ENCODE measurements around the gene SH2D7. TPM values are rescaled to one million over a fixed set of nuclear protein-coding genes. Genes with fewer than 3 reads are reported as not detected.

SH2D7 gene
- total RNA-seq, 4 donors from 2014 or later = not detected

- Histone ChIP-seq H3K36me3 (no peaks in the 10 kb centered on the region), H3K9me3 (no peaks in the 10 kb centered on the region), H3K27ac (peak overlapping the region; percentile 62), H3K27me3 (no peaks in the 10 kb centered on the region), H3K4me3 (no peak overlapping the region), H3K4me1 (peaks cover 90% of the 10 kb centered on the region)
- TF ChIP-seq EP300 (IDR thresholded peaks at IDR 0.05) (no peak), POLR2AphosphoS5 (IDR thresholded peaks at IDR 0.05) (no peak), POLR2A (IDR thresholded peaks at IDR 0.05) (no peak), CTCF (IDR thresholded peaks at IDR 0.05) (no peak)
- WGBS = 74% methylated on average over 5 of the region's 5 CpGs
- no peak for DNase-seq (ENCODE audit: low spot score in 2 of 2)
Observed at GRCh38 chr15:78073046-78073787, 19.1 kb upstream of the SH2D7 start.

- DNase-seq (ENCODE audit: low spot score in 2 of 2) = peak in 1 of 2 donors; percentile 57
- peak overlapping the region; percentile 94 for H3K4me3 ChIP-seq
- peak overlapping the region; percentile 93 for H3K27ac ChIP-seq
- peaks cover 65% of the 10 kb centered on the region for H3K4me1 ChIP-seq
- H3K36me3 ChIP-seq = no peaks in the 10 kb centered on the region
- H3K9me3 ChIP-seq = no peaks in the 10 kb centered on the region
- no peaks in the 10 kb centered on the region for H3K27me3 ChIP-seq
- TF ChIP-seq POLR2AphosphoS5 (IDR thresholded peaks at IDR 0.05) (no peak), EP300 (IDR thresholded peaks at IDR 0.05) (no peak), POLR2A (IDR thresholded peaks at IDR 0.05) (no peak), CTCF (IDR thresholded peaks at IDR 0.05) (no peak)
- 17% methylated on average over 7 of the region's 7 CpGs for WGBS
Observed at GRCh38 chr15:78075490-78076230, 16.7 kb upstream of the SH2D7 start.

- Histone ChIP-seq H3K27ac (peak overlapping the region; percentile 93), H3K4me1 (peaks cover 59% of the 10 kb centered on the region), H3K27me3 (no peaks in the 10 kb centered on the region), H3K4me3 (peak overlapping the region; percentile 94), H3K9me3 (no peaks in the 10 kb centered on the region), H3K36me3 (no peaks in the 10 kb centered on the region)
- WGBS = 23% methylated on average over 17 of the region's 17 CpGs
- no peak for TF ChIP-seq EP300 (IDR thresholded peaks at IDR 0.05)
- no peak for TF ChIP-seq POLR2A (IDR thresholded peaks at IDR 0.05)
- no peak for TF ChIP-seq CTCF (IDR thresholded peaks at IDR 0.05)
- TF ChIP-seq POLR2AphosphoS5 (IDR thresholded peaks at IDR 0.05) = no peak
- no peak for DNase-seq (ENCODE audit: low spot score in 2 of 2)
Observed at GRCh38 chr15:78076231-78077052, 15.9 kb upstream of the SH2D7 start.

GRCh38 chr15:78077053-78077870 is 15.1 kb upstream of the SH2D7 start, which contains the start of gene TBC1D2B:
TSS of gene TBC1D2B (minus strand) at chr15:78077711. CDS start at chr15:78077652, 59 bp downstream.
- Histone ChIP-seq H3K9me3 (no peaks in the 10 kb centered on the region), H3K36me3 (no peaks in the 10 kb centered on the region), H3K27me3 (no peaks in the 10 kb centered on the region), H3K4me1 (peaks cover 53% of the 10 kb centered on the region), H3K4me3 (peak within 1 kb of the TSS; percentile 94), H3K27ac (peak within 1 kb of the TSS; percentile 93)
- TF ChIP-seq CTCF (IDR thresholded peaks at IDR 0.05) (no peak), EP300 (IDR thresholded peaks at IDR 0.05) (no peak), POLR2A (IDR thresholded peaks at IDR 0.05) (no peak), POLR2AphosphoS5 (IDR thresholded peaks at IDR 0.05) (no peak)
- 0% methylated on average over 26 of the region's 104 CpGs for WGBS
- DNase-seq (ENCODE audit: low spot score in 2 of 2) = peak in 1 of 2 donors; percentile 83
